Measurements from ENCODE around the gene DOCK6.

Gene DOCK6

GRCh38 chr19:11261971-11262839, at the start of gene DOCK6:
DOCK6 (minus strand) TSS chr19:11262524; CDS start chr19:11262440, 84 bp downstream.
- H3K9me3 ChIP-seq (ENCODE audit: insufficient read depth, low read depth, low read length): no peaks in the 10 kb centered on the region
- no peaks in the 10 kb centered on the region for H3K4me1 ChIP-seq (ENCODE audit: insufficient read depth, low read length)
- no peak within 1 kb of the TSS for H3K27ac ChIP-seq (ENCODE audit: low read length)
- H3K9ac ChIP-seq (ENCODE audit: low read depth, low read length): peak within 1 kb of the TSS; percentile 77
- H3K36me3 ChIP-seq (ENCODE audit: insufficient read depth, low read depth, low read length): no peaks in the 10 kb centered on the region
- H3K4me3 ChIP-seq (ENCODE audit: low read length): peak within 1 kb of the TSS; percentile 84
- H3K27me3 ChIP-seq (ENCODE audit: insufficient read depth, low read length): no peaks in the 10 kb centered on the region

- H3K27ac ChIP-seq (ENCODE audit: low read length): no peak overlapping the region
- H3K4me1 ChIP-seq (ENCODE audit: insufficient read depth, low read length): no peaks in the 10 kb centered on the region
- H3K4me3 ChIP-seq (ENCODE audit: low read length): no peak overlapping the region
- H3K36me3 ChIP-seq (ENCODE audit: insufficient read depth, low read depth, low read length): no peaks in the 10 kb centered on the region
- no peaks in the 10 kb centered on the region for H3K27me3 ChIP-seq (ENCODE audit: insufficient read depth, low read length)
- H3K9me3 ChIP-seq (ENCODE audit: insufficient read depth, low read depth, low read length): no peaks in the 10 kb centered on the region
- H3K9ac ChIP-seq (ENCODE audit: low read depth, low read length): no peak overlapping the region
Measured at GRCh38 chr19:11306337-11306736, 44.0 kb upstream of the DOCK6 start.

GRCh38 chr19:11304936-11305335, 42.6 kb upstream of the DOCK6 start:
- H3K9ac ChIP-seq (ENCODE audit: low read depth, low read length): no peak overlapping the region
- H3K36me3 ChIP-seq (ENCODE audit: insufficient read depth, low read depth, low read length): no peaks in the 10 kb centered on the region
- H3K4me1 ChIP-seq (ENCODE audit: insufficient read depth, low read length): no peaks in the 10 kb centered on the region
- no peaks in the 10 kb centered on the region for H3K27me3 ChIP-seq (ENCODE audit: insufficient read depth, low read length)
- H3K4me3 ChIP-seq (ENCODE audit: low read length): no peak overlapping the region
- H3K27ac ChIP-seq (ENCODE audit: low read length): no peak overlapping the region
- no peaks in the 10 kb centered on the region for H3K9me3 ChIP-seq (ENCODE audit: insufficient read depth, low read depth, low read length)

GRCh38 chr19:11300811-11301120, 38.4 kb upstream of the DOCK6 start:
- H3K4me3 ChIP-seq (ENCODE audit: low read length): no peak overlapping the region
- H3K9me3 ChIP-seq (ENCODE audit: insufficient read depth, low read depth, low read length): no peaks in the 10 kb centered on the region
- H3K27me3 ChIP-seq (ENCODE audit: insufficient read depth, low read length): no peaks in the 10 kb centered on the region
- no peak overlapping the region for H3K9ac ChIP-seq (ENCODE audit: low read depth, low read length)
- H3K36me3 ChIP-seq (ENCODE audit: insufficient read depth, low read depth, low read length): no peaks in the 10 kb centered on the region
- H3K4me1 ChIP-seq (ENCODE audit: insufficient read depth, low read length): no peaks in the 10 kb centered on the region
- H3K27ac ChIP-seq (ENCODE audit: low read length): no peak overlapping the region

- H3K9ac ChIP-seq (ENCODE audit: low read depth, low read length): no peak overlapping the region
- H3K4me3 ChIP-seq (ENCODE audit: low read length): no peak overlapping the region
- no peaks in the 10 kb centered on the region for H3K27me3 ChIP-seq (ENCODE audit: insufficient read depth, low read length)
- no peaks in the 10 kb centered on the region for H3K36me3 ChIP-seq (ENCODE audit: insufficient read depth, low read depth, low read length)
- no peaks in the 10 kb centered on the region for H3K9me3 ChIP-seq (ENCODE audit: insufficient read depth, low read depth, low read length)
- no peak overlapping the region for H3K27ac ChIP-seq (ENCODE audit: low read length)
- no peaks in the 10 kb centered on the region for H3K4me1 ChIP-seq (ENCODE audit: insufficient read depth, low read length)
Measured at GRCh38 chr19:11299946-11300810, 37.9 kb upstream of the DOCK6 start.

GRCh38 chr19:11296264-11296663, 33.9 kb upstream of the DOCK6 start:
- no peak overlapping the region for H3K27ac ChIP-seq (ENCODE audit: low read length)

GRCh38 chr19:11295665-11296245, 33.4 kb upstream of the DOCK6 start, which contains the start of gene TSPAN16:
TSPAN16 (plus strand) TSS chr19:11296160; CDS start chr19:11296298, 138 bp downstream.
- Histone ChIP-seq H3K9ac (ENCODE audit: low read depth, low read length) (no peak within 1 kb of the TSS), H3K9me3 (ENCODE audit: insufficient read depth, low read depth, low read length) (no peaks in the 10 kb centered on the region), H3K27me3 (ENCODE audit: insufficient read depth, low read length) (no peaks in the 10 kb centered on the region), H3K4me3 (ENCODE audit: low read length) (no peak within 1 kb of the TSS), H3K4me1 (ENCODE audit: insufficient read depth, low read length) (peaks cover 3% of the 10 kb centered on the region; the same call in 1 of the 2 replicates), H3K36me3 (ENCODE audit: insufficient read depth, low read depth, low read length) (no peaks in the 10 kb centered on the region), H3K27ac (ENCODE audit: low read length) (no peak within 1 kb of the TSS)

More at GRCh38 chr19:11296264-11296663, 33.9 kb upstream of the DOCK6 start:
- no peaks in the 10 kb centered on the region for H3K27me3 ChIP-seq (ENCODE audit: insufficient read depth, low read length)
- no peaks in the 10 kb centered on the region for H3K36me3 ChIP-seq (ENCODE audit: insufficient read depth, low read depth, low read length)
- H3K4me1 ChIP-seq (ENCODE audit: insufficient read depth, low read length): peaks cover 3% of the 10 kb centered on the region; the same call in 1 of the 2 replicates
- no peak overlapping the region for H3K9ac ChIP-seq (ENCODE audit: low read depth, low read length)
- no peak overlapping the region for H3K4me3 ChIP-seq (ENCODE audit: low read length)
- no peaks in the 10 kb centered on the region for H3K9me3 ChIP-seq (ENCODE audit: insufficient read depth, low read depth, low read length)

- Histone ChIP-seq H3K4me3 (ENCODE audit: low read length) (no peak overlapping the region), H3K27me3 (ENCODE audit: insufficient read depth, low read length) (no peaks in the 10 kb centered on the region)
Measured at GRCh38 chr19:11295180-11295579, 32.9 kb upstream of the DOCK6 start.

GRCh38 chr19:11293433-11294389, 31.4 kb upstream of the DOCK6 start:
- Histone ChIP-seq H3K36me3 (ENCODE audit: insufficient read depth, low read depth, low read length) (no peaks in the 10 kb centered on the region), H3K9me3 (ENCODE audit: insufficient read depth, low read depth, low read length) (no peaks in the 10 kb centered on the region), H3K27me3 (ENCODE audit: insufficient read depth, low read length) (no peaks in the 10 kb centered on the region), H3K27ac (ENCODE audit: low read length) (no peak overlapping the region), H3K4me1 (ENCODE audit: insufficient read depth, low read length) (peaks cover 3% of the 10 kb centered on the region; the same call in 1 of the 2 replicates), H3K4me3 (ENCODE audit: low read length) (peak overlapping the region; percentile 58), H3K9ac (ENCODE audit: low read depth, low read length) (peak overlapping the region; percentile 47; the same call in 1 of the 2 replicates)

More at GRCh38 chr19:11295180-11295579, 32.9 kb upstream of the DOCK6 start:
- Histone ChIP-seq H3K9me3 (ENCODE audit: insufficient read depth, low read depth, low read length) (no peaks in the 10 kb centered on the region), H3K27ac (ENCODE audit: low read length) (no peak overlapping the region), H3K9ac (ENCODE audit: low read depth, low read length) (no peak overlapping the region), H3K36me3 (ENCODE audit: insufficient read depth, low read depth, low read length) (no peaks in the 10 kb centered on the region), H3K4me1 (ENCODE audit: insufficient read depth, low read length) (peaks cover 3% of the 10 kb centered on the region; the same call in 1 of the 2 replicates)

- no peaks in the 10 kb centered on the region for H3K27me3 ChIP-seq (ENCODE audit: insufficient read depth, low read length)
Measured at GRCh38 chr19:11291991-11292390, 29.7 kb upstream of the DOCK6 start.

More at GRCh38 chr19:11291991-11292390, 29.7 kb upstream of the DOCK6 start:
- H3K4me1 ChIP-seq (ENCODE audit: insufficient read depth, low read length): peaks cover 3% of the 10 kb centered on the region; the same call in 1 of the 2 replicates
- H3K36me3 ChIP-seq (ENCODE audit: insufficient read depth, low read depth, low read length): no peaks in the 10 kb centered on the region
- H3K27ac ChIP-seq (ENCODE audit: low read length): no peak overlapping the region
- no peak overlapping the region for H3K4me3 ChIP-seq (ENCODE audit: low read length)
- H3K9me3 ChIP-seq (ENCODE audit: insufficient read depth, low read depth, low read length): no peaks in the 10 kb centered on the region
- H3K9ac ChIP-seq (ENCODE audit: low read depth, low read length): no peak overlapping the region
